ENCODE results near the gene CPLX4.

Gene CPLX4

DNA sequence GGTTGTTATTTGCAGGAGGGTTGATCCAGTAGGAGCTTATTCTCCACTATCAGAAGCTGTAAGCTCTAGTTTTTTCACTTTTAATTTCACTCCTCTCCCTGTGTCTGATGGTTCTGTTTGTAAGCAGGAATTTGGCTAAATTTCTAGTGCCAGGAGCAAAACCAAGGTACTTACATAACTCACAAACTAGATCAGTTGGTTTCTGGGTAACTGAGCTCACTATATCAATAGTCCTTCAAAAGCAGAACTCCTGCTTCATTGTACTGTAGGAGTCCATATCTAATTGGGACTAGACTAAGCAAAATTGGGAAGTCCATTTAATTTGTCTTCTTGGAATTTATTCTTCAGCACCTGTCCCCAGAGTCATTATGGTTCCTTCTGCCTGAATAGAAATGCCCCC is 25.1 kb downstream of the CPLX4 start:
- Histone ChIP-seq H3K27ac (no peak overlapping the region), H3K9me3 (ENCODE audit: control insufficient read depth, low read length) (no peaks in the 10 kb centered on the region), H3K36me3 (ENCODE audit: control insufficient read depth, insufficient read depth, low read length) (no peaks in the 10 kb centered on the region), H3K79me2 (no peaks in the 10 kb centered on the region), H3K9ac (no peak overlapping the region), H2AFZ (no peak overlapping the region), H3K4me2 (ENCODE audit: low read length) (no peak overlapping the region), H3K4me3 (ENCODE audit: low read depth, low read length) (no peak overlapping the region), H3K4me1 (no peaks in the 10 kb centered on the region), H3K27me3 (ENCODE audit: control insufficient read depth, insufficient read depth, low read length) (no peaks in the 10 kb centered on the region)
- TF ChIP-seq CTCF (IDR thresholded peaks at IDR 0.05): no peak

GRCh38 chr18:59286341-59286740 is 32.1 kb downstream of the CPLX4 start:
- no peak overlapping the region for H2AFZ ChIP-seq
- H3K79me2 ChIP-seq: no peaks in the 10 kb centered on the region
- TF ChIP-seq CTCF (IDR thresholded peaks at IDR 0.05): no peak
- no peak overlapping the region for H3K27ac ChIP-seq
- H3K36me3 ChIP-seq (ENCODE audit: control insufficient read depth, insufficient read depth, low read length): no peaks in the 10 kb centered on the region
- no peak overlapping the region for H3K9ac ChIP-seq
- no peaks in the 10 kb centered on the region for H3K27me3 ChIP-seq (ENCODE audit: control insufficient read depth, insufficient read depth, low read length)
- H3K4me1 ChIP-seq: no peaks in the 10 kb centered on the region
- no peak overlapping the region for H3K4me3 ChIP-seq (ENCODE audit: low read depth, low read length)
- H3K4me2 ChIP-seq (ENCODE audit: low read length): no peak overlapping the region
- H3K9me3 ChIP-seq (ENCODE audit: control insufficient read depth, low read length): no peaks in the 10 kb centered on the region

DNA sequence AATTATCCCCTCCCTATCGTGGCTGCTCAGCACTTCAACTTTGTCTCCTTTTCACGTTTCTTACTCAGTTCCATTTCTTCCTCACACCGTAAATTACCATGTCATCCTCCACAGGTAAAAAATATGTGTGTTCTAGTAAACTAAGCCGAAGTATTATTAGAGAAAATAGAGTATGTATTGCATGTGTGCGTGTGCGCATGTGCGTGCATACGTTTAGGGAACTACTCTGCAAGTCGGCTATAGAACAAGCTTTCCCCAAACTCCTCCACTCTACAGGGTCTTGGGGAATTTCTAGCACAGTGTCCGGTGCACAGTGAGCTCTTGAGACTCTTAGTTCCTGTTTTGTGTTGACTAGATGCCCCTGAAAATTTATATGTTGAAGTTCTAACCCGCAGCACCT is 36.1 kb downstream of the CPLX4 start:
- Histone ChIP-seq H2AFZ (no peak overlapping the region), H3K9me3 (ENCODE audit: control insufficient read depth, low read length) (no peaks in the 10 kb centered on the region), H3K79me2 (no peaks in the 10 kb centered on the region), H3K27ac (no peak overlapping the region), H3K9ac (no peak overlapping the region), H3K4me2 (ENCODE audit: low read length) (no peak overlapping the region), H3K27me3 (ENCODE audit: control insufficient read depth, insufficient read depth, low read length) (no peaks in the 10 kb centered on the region), H3K4me1 (no peaks in the 10 kb centered on the region), H3K4me3 (ENCODE audit: low read depth, low read length) (no peak overlapping the region), H3K36me3 (ENCODE audit: control insufficient read depth, insufficient read depth, low read length) (no peaks in the 10 kb centered on the region)
- TF ChIP-seq CTCF (IDR thresholded peaks at IDR 0.05): no peak

- TF ChIP-seq CTCF (IDR thresholded peaks at IDR 0.05): no peak
- no peak overlapping the region for H3K4me2 ChIP-seq (ENCODE audit: low read length)
- H3K79me2 ChIP-seq: no peaks in the 10 kb centered on the region
- H3K4me1 ChIP-seq: no peaks in the 10 kb centered on the region
- H3K9ac ChIP-seq: no peak overlapping the region
- no peak overlapping the region for H2AFZ ChIP-seq
- H3K36me3 ChIP-seq (ENCODE audit: control insufficient read depth, insufficient read depth, low read length): no peaks in the 10 kb centered on the region
- H3K4me3 ChIP-seq (ENCODE audit: low read depth, low read length): no peak overlapping the region
- no peak overlapping the region for H3K27ac ChIP-seq
- no peaks in the 10 kb centered on the region for H3K9me3 ChIP-seq (ENCODE audit: control insufficient read depth, low read length)
- no peaks in the 10 kb centered on the region for H3K27me3 ChIP-seq (ENCODE audit: control insufficient read depth, insufficient read depth, low read length)
Measured at GRCh38 chr18:59279722-59280121, 38.7 kb downstream of the CPLX4 start.

DNA sequence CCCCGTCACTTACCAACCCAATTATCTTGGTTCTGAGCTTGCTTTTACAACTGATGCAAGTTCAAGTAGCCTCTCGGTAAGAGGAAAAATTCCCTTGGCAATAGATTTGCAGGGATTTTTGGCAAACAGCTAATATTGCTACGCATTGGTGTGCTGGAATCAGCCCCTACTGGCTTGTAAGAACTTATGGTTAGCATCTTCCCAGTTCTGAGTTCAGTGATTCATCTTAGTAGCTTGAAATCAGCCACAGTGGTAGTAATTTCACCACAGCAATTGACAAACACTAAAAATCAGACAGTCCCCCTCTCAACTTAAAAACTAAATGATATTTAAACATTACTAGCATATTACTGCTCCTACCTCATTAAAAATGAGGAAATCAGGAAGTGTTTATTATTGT is 39.3 kb downstream of the CPLX4 start:
- TF ChIP-seq CTCF (IDR thresholded peaks at IDR 0.05): no peak
- H2AFZ ChIP-seq: no peak overlapping the region
- H3K79me2 ChIP-seq: no peaks in the 10 kb centered on the region
- no peaks in the 10 kb centered on the region for H3K9me3 ChIP-seq (ENCODE audit: control insufficient read depth, low read length)
- no peaks in the 10 kb centered on the region for H3K4me1 ChIP-seq
- no peaks in the 10 kb centered on the region for H3K36me3 ChIP-seq (ENCODE audit: control insufficient read depth, insufficient read depth, low read length)
- H3K27me3 ChIP-seq (ENCODE audit: control insufficient read depth, insufficient read depth, low read length): no peaks in the 10 kb centered on the region
- H3K4me3 ChIP-seq (ENCODE audit: low read depth, low read length): no peak overlapping the region
- H3K27ac ChIP-seq: no peak overlapping the region
- H3K4me2 ChIP-seq (ENCODE audit: low read length): no peak overlapping the region
- H3K9ac ChIP-seq: no peak overlapping the region

All from parathyroid adenoma (tissue), 2 donors.